Hematopoietic multipotent progenitor cell treated with erythropoietin and hydrocortisone succinate and interleukin-3 and kit ligand, for 6 days (in vitro differentiated cells): Measurements from ENCODE around the gene UBE2F.
"Not testable (repeated sequence)": the region's sequence is repeated elsewhere in the genome, so short reads cannot be mapped to it uniquely, and the experiment has no call there.

Experiments used
- DNase-seq: peaks from one replicate; pipeline ENCODE4 v3.0.0-alpha.2; 2015

Gene UBE2F

DNA sequence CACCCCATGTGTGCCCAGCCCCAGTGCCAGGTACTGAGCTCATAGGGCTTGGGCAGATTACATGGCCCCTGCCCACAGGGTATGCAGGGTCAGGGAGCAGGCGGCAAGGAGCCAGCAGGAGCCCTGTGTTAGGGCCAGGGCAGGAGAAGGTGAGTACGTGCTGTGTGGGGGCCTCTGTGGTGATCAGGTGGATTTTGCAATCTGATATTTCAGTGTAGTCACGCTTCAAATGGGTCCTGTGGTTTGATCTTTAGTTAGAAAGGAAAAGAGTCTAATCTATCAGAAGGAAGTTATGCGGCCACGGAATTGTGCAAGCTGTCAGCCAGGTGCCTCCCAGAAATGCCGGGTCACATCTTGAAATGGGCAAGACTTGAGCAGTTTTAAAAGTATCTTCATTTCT is 13.9 kb downstream of the UBE2F start:
- peak; percentile 67 for DNase-seq

DNA sequence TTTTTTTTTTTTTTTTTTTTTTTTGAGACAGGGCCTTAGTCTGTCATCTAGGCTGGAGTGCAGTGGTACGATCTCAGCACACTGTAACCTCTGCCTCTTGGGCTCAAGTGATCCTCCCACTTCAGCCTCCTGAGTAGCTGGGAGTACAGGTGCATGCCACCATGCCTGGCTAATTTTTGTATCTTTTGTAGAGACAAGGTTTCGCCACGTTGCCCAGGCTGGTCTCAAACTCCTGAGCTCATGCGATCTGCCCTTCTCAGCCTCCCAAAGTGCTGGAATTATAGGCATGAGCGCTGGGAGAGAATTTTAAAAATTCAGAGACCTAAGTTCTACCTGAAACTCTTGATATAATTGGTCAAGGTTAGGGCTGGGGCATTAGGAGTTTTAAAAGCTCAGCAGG is 14.8 kb downstream of the UBE2F start:
- not testable (repeated sequence) for DNase-seq

DNA sequence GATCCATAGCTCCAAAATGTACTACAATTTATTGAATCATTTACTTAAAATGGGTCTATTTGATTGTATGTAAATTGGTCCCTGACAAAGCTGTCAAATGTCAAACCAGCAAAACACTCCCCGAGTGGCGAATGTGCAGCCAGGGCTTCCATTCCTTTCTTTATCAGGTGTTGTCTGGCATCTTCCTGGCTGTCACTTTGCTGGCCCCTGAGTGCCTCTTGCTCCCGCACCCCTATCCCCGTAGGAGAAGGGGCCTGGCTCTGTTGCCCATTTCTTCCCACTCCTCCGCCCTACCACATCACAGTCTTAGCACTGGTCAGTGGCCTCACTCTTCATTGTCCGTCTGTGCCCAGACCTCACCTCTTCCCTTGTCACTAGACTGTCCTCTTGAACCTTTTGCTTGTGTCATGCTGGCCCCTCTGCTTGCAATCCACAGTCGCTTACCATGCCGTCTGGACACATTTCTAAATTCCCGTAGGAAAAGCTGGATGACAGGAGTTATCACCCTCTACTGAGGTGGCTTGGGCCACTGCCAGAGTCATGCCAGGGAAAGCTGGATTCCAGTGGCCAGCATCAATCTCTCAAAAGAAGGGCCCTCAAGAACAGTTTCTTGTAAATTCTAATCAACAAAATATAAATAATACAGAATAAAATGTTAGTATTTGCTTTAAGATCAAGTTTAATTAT is 15.4 kb downstream of the UBE2F start:
- no peak for DNase-seq

DNA sequence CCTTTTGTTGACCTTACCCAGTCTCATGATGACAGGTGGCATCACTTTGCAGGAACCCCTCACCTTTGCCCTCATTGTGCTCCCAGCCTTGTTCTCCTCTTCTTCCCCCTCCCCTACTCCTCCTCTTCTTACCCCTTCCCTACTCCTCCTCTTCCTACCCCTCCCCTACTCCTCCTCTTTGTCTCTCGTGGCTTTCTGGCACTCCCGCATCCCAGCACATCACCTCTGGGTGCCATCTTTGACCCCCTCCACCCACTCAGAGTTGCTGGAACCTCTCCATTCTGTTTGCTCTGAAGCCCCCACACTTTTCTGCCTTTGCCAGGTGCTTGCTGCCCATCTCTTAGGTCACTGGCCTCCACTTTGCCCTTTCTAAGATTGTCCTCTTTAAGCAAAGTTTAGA is 17.1 kb downstream of the UBE2F start:
- DNase-seq = no peak

DNA sequence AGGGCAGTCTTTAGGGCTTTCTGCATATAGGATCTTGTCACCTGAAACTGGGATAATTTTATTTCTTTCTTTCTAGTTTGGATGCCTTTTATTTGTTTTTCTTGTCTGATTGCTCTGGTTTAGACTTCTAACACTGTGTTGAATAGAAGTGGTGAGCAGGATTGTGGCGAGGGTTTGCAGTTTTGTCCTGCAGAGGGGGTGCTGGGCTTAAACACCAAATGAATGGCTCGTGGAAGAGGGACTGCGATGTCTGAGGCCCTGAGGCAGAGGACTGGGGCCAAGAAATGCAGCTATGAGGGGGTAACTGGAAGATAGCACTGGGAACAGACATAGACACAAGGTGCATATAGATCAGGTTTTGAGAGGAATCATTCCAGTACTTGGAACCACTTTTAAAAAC is 20.5 kb downstream of the UBE2F start:
- DNase-seq = no peak

DNA sequence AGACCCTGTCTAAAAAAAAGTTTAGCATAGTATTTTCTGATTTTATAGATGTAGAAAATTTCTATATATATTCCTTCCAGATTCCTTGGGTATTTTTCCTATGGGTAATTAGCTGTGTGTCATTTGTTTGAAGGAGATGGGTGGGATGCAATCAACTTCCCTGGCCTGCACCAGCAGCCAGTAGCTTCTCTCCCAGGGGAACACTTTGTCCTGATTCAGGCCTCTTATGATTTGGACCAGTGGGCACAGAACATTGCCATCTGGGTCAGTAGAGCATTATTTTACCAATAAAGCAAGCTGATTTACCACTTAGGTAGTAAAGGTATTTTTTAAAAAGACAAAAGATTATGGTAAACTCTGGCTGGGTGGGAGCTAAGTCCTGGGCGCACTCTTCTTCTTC is 26.9 kb downstream of the UBE2F start:
- DNase-seq = no peak

DNA sequence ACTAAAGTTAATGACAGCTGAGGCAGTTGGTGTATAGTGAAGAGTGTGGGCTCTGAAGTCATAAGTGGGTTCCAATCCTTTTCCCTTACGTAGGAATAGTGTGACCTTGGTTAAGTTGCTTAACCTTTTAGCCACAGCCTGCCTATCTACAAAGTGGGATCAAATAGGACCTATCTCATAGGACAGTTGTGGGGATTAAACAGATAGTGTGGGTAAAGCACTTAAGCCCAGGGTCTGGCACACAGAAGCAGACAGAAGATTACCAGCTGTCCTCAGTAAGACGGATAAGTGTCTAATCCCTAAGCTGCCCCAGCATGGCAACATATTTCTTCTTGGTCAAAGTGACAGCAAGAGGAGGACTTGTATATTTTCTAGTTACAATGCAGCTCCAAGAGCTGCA is 28.2 kb downstream of the UBE2F start:
- DNase-seq = peak; percentile 69

DNA sequence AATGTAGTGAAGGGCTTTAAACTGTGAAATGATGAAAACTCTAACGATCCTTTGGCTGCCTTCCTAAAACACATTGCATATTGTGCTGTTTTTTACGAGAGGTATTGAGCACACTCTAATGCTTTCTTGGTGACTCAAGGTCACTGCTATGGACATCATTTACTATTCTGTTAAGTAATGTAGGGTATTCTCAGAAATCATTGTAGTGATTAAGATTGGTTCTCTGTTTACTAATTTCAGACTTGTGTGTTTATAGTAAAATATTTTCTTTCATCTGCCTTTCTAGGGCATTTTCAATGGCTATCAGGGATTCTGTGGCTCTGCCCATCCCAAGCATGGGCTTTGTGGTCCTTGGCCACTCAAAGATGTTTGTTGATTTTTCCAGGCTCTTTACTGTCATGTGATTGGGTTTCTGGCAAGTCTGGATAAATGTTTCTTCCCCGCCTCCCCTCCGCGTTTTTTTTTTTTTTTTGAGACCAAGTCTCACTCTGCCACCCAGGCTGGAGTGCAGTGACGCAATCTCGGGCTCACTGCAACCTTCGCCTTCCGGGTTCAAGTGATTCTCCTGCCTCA is 29.3 kb downstream of the UBE2F start:
- DNase-seq = no peak

DNA sequence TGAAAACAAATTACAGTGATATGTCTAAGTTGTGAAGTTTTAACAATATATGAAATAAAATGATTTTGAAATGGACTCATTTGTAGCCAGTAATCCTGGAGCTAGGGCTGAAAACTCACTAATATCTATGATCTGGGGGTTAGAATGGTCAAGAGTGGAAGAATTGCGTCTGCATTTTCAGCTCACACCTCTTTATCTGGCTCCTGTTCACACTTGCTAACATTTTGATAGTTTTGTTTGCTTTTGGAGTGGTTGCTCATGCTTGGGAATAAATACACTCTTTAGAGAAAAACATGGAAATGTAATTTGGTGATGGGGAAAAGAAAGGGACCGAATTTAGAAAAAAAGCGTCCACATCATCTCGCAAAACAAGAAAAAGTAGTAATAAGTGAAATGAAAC is 30.7 kb downstream of the UBE2F start:
- no peak for DNase-seq

DNA sequence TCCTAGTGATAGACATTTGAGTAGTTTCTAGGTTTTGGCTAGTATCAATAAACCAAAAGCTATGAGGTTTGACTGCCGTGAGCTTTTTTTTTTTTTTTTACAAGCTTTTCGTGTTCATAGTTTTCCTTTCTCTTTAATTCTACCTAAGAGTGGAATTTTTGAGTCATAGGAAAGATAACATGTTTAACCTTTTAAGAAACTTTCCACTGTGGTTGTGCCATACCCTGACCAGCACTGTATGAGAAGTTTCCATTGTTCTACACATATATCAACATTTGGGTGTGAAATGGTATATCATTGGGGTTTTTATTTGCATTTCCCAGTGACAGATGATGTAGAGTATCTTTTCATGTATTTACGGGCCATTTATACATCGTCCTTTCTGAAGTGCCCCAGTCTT is 31.7 kb downstream of the UBE2F start:
- DNase-seq = no peak

DNA sequence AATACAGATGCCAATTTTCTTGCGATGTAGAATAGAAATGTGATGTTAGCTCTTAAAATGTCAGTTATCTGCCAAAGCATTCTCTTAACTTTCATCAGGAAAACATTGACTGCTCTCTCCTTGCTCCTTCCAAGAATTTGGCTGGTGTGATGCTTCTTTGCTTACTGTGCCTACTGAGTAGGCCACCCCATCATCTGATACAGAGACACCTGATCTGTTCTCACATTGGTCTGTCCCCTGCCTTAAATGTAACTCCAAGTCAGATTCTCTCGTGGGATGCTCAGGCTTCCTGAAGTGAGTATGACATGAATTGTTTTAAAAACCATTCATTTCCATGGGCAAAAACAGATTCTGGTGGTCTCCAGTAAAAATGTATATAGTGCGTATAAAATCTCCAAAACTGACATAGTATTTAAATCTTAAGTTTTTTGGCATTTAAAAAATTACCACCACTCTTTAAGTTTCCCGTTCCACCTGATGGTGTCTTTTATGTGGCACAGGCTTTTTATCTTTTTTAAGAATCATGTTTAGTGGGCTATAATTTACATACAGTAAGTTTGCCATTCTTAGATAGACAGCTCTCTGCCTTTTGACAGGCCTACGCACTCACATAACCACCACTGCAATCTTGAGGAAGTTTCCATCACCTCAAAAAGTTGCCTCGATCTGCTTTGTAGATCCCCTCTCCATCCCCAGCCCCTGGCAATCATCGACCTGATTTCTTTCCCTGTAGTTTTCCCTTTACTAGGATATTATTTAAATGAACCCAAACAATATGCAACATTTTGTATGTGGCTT is 36.6 kb downstream of the UBE2F start:
- no peak for DNase-seq

DNA sequence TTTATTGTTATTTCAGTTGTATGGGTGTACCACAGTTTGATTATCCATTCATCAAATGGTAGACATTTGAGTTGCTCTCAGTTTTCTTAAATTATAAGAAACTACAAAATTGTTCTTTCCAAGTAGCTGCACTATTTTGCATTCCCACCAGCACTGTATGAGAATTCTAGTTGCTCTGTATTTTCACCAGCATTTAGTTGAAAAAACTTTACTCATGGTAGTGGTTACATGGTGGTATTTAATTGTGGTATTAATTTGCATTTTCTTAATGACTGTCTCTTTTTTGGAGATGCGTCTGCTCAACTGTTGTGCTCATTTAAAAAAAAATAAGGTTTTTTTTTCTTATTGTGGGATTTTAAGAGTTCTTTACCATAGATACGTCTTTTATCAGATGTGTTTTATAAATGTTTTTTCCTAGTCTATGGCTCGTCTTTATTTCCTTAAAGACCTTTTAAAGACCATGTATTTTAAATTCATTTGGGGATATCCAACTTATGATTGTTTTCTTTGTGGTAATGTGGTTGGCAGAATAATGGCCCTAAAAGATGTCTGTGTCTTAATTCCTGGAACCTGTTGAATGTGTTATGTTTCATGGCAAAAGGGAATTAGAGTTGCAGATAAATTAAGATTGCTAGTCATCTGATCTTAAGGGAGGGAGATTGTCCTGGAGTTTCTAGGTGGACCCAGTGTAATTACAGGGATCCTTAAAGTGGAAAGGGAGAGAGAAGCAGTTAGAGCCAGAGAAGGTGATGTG is 37.4 kb downstream of the UBE2F start:
- no peak for DNase-seq

DNA sequence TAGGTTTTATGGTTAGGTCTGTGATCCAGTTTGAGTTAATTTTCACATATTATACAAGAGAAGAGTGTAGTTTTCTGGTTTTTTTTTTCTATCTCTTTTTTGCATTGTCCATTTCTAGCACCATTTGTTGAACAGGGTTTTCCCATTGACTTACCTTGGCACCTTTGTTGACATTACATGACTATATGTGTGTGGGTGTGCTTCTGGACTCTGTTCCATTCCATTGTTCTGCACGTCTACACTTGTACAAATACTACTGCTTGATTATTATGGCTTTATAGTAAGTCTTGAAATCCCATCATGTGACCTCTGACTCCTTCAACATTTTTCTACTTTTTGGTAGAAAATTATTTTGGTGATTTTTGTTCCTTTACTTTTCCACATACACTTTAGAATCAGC is 38.7 kb downstream of the UBE2F start:
- DNase-seq = no peak

DNA sequence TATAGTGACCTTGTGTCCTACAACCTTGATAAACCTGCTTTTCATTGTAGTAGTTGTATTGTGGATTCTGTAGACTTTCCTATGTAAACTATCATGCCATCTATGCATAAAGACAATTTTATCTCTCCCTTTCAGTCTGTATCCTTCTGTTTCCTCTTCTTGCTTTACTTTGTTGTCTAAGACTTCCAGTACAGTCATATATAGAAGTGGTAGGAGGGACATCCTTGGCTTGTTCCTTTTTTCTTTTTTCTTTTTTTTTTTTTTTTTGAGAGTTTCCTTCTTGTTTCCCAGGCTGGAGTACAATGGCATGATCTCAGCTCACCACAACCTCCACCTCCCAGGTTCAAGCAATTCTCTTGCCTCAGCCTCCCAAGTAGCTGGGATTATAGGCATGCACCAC is 39.7 kb downstream of the UBE2F start:
- DNase-seq = no peak

DNA sequence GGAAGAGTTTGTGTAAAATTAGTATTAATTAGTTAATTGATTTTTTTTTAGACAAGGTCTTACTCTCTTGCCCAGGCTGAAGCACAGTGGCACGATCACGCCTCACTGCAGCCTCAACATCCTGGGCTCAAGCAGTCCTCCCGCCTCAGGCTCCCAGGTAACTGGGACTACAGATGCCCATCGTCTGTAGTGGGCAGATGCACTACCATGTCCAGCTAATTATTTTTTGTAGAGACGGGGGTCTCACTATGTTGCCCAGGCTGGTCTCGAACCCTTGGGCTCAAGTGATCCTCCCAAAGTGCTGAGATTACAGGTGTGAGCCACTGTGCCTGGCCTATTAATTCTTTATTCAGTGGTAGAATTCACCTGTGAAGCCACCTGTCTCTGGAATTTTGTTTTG is 41.1 kb downstream of the UBE2F start:
- DNase-seq = no peak

DNA sequence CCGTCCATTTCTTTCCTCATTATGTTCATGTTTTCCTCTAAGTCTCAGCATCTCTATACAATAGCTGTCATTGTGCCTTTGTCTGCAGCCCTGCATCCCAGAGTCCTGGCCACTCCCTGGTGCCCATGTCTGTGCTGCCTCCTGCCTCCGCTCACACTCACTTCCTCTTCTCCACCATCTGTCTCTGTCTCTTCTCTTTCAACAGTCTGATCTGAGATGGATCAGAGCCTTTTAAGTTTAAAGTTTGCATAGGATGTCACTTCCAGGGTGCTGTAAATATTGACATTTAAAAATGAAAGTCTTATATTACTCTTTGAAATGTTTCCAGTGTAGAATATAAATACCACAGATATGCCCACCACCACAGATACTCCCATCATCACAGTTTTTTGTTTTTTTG is 42.7 kb downstream of the UBE2F start:
- no peak for DNase-seq

DNA sequence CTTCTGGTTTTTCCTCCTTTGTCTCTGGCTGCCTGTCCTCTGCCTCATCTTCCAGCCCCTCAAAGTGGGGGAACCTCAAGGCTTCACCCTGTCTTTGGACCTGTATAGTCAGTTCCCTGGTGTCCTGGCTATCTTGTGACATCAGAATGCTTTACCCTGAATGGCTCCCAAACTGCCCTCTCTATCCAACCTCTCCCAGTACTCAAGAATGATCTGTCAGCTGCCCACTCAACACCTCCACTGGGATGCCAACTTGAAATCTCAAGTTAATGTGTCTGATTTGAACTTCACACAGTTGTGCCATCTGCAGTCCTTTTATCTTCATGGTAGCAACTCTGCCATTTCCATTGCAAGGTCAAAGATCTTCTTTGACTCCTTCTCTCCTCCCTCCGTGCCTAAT is 43.8 kb downstream of the UBE2F start:
- no peak for DNase-seq

DNA sequence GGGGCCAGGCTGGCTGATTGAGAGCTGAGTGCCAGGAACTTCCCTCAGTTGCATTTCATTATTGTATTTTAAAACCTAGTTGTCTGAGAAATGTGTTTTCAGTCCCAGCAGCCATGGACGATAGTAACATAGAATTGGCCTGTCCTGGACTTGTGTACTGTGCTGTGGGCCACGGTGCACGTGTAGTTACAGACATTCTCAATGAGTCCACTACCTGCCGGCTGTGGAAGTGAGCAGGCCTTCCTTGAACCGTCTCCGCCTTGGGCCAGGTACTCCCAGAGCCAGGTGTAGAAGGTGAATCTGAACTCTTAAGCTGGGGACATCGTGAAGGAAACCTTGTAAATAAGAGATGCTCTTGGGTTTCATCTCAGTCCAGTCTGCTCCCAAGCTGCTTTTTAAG is 47.0 kb downstream of the UBE2F start:
- no peak for DNase-seq

DNA sequence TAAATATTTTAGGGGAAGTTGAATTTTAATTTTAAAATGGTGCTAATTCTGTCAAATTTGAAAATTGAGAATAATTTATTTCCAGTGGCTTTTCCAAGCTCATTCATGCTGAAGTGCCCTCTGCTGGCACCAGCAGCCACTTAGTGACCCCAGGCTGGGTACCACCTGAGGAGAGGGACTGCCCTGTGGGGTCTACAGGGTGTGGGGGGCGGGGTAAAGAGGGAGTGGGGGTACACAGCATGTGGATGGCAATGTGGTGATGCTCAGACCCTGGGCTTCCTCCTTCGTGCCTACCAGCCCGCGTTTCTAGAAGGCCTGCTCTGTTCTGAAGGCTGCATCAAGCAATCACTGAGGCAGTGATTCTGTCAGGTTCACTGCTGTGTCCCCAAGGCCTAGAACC is 48.9 kb downstream of the UBE2F start:
- peak; percentile 26 for DNase-seq

DNA sequence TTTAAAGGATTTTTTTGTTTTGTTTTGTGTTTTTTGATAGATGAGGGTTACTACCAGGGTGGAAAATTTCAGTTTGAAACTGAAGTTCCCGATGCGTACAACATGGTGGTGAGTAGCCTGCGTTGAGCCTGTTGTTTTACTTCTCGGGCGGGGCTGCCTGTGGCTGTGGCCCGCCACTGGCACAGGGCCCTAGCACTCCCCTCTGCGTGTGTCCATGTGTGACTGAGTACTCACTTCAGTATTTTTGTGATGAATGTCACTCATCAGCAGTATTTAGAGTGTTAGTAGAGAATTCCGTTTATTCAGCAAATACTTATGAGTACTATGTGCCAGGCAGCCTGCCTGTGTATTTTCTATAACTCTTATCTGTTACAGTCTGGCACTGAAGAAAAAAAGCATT is 49.7 kb downstream of the UBE2F start:
- peak; percentile 51 for DNase-seq

DNA sequence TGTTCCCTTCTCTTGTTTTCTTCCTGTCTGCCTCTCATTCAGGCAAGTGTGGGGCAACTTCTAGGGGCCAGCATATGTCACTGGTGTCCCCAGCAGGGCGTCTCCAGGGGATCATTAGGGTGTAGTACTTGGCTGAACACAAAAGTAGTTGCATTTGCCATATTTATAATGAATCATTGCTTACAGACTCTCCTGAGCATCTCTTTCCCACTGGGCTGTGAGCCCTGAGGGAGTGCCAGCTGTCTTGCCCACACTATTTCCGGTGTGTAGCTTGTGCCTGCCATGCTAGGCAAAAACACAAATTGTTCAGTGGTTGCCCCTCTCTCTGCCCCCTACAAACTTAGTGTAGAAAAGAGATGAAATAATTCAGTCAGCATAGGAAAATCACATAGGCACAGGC is 53.1 kb downstream of the UBE2F start:
- no peak for DNase-seq

DNA sequence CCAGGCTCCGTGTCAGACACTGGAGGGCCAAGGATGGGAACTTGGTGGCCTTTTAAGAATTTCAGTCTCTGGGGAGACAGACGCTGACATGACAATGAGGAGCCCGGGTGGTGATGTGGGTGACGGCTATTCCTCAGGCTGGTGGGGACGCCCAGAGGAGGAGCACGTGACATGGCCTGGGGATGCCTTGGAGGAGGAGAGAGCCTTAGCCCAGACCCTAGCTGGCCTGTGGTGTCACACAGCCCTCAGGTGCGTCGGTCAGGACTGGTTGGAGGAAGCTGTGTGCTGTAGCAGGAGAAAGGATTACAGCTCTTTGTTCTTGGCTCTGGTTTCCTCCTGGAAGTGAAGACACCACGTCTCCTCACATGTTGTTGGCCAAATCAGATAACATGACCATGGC is 54.0 kb downstream of the UBE2F start:
- DNase-seq = no peak

DNA sequence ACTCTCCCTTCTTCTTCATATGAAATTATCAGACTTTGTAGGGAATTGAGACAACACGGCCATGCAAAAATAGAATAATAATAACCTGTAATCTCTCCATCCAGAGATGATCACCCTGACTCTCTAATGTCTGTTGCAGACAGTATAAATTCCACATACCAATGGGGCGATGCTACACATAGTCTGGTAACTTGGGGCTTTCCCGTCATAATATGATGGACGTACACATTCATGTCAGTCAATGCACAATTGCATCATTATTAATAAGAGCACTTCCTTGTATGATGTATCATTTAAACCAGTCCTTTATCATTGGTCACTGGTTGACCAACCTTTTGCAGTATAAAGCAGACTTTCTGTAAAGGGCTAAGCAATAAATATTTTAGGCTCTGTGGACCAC is 54.5 kb downstream of the UBE2F start:
- DNase-seq = no peak
